ENCODE results near the gene SF3B5.
"Not testable (repeated sequence)": the region's sequence is repeated elsewhere in the genome, so short reads cannot be mapped to it uniquely, and the experiment has no call there.

Gene SF3B5

DNA sequence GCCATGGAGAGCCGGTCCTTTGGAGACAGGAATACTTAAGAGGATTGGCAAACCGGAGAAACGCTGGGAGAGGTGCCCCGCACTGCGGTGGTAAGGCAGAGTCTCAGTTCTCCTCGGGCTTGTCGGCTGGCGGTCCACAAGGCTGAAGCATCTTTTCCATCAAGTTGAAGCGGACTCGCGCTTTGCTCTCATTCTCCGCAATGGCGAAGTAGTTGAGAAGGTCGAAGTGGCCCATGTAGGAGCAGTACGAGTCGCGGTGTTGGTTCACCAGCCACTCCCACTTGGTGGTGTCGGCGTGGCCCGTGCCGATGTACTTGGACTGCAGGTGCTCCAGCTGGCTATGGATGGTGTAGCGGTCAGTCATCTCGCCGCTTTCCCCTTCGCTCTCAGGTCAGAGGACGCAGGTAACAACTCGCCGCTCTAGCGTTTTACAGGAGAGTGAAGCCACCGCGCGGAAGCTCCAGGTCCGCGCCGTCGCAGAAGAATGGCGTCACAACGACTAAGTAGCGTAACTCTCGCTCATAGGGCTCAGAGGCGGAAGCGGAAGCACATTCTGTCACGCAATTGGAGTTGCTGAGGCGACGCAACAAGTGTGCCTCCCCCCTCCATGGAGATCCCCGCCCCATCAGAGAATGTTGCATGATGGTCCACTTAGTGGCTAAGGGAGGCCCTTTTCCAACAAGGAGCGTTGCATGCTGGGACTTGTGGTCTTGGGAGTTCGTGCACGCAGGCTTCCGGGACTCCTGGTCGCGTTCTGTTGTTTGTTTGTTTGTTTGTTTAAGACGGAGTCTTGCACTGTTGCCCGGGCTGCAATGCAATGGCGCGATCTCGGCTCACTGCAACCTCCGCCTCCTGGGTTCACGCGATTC, at the start of gene SF3B5:
Gene SF3B5 (minus strand): TSS at position 440 of the 869 bp plus-strand sequence. CDS start 76 bp downstream, at position 364.
- DNase-seq: peak; percentile 98

DNA sequence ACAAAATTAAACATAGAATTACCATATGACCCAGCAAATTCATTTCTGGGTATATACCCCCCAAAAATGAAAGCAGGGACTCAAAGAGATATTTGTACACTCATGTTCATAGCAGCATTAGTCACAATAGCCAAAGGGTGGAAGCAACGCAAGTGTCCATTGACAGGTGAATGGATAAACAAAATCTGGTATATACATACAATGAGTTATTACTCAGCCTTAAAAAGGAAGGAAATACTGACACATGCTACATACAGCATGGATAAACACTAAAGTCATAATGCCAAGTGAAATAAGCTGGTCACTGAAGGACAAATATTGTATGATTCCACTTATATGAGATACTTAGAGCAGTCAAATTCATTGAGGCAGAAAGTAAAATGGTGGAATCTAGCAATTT, 49.6 kb upstream of the SF3B5 start:
- no peak for DNase-seq

DNA sequence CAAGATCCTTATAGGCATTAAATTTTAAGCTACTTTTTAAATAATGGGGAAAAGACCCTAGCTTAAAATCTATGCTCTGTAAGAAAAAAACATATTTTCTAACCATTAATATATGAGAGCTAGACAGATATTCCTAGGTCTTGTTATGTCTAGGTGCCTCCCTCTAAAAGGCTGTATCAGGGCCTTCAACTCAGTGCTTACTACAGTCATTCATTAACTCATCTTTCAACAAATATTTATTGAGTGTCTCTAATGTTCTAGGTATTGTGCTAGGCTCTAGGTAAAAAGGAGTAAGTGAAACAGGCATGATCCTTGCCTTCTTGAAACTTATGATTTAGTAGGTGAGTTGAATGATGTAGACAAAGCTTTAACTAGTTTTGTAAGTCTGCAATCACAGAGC, 48.5 kb upstream of the SF3B5 start:
- no peak for DNase-seq

DNA sequence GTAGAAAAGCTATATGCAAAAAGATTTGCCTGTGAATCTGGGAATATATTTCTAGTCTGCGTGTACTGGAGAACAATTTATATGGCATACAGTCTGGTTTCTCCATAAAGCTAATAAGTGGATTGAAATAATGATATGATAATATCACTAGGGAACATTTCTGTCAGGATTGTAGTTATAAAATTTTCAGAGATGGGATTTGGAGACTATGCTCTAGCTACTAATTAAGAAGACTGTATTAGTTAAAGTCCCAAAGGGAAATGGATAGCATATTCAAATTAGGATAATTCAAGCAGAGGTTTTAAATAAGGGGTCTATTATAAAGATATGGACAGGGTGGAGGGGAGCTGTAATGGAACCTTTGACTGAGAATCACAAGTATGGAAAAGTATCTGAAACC, 47.7 kb upstream of the SF3B5 start:
- no peak for DNase-seq

DNA sequence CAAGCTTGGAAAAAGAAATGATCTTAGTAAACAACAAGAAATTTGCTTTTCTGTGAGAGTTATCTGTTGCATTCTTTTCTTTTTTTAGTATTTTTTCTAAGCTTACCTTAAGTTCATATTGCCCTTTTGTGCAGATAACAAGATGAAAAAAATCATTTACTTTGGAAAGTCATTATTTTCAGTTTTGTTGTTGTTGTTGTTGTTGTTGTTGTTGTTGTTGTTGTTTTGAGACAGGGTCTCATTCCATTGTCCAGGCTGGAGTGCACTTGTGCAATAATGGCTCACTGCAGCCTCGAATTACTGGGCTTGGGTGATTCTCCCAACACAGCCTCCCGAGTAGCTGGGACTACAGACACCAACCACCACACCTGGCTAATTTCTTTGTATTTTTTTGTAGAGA, 46.1 kb upstream of the SF3B5 start:
- no peak for DNase-seq

DNA sequence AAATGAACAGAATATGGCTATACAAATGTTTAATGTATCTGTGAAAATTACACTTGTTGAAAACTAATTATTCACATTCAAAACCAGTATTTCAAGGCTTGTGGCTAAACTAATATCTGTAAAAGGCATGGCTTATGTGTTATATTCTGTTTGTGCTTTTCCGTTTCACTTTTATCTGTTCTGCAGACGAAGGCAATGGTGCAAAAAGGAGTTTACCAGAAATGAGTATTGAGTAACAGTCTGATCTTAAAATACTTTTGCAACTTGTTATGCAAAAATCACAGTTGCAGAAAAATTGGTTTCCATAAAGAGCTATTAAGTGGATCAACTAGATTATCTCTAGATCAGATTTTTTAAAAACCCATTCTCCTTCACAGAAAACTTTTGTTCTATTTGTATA, 45.5 kb upstream of the SF3B5 start:
- DNase-seq: no peak

DNA sequence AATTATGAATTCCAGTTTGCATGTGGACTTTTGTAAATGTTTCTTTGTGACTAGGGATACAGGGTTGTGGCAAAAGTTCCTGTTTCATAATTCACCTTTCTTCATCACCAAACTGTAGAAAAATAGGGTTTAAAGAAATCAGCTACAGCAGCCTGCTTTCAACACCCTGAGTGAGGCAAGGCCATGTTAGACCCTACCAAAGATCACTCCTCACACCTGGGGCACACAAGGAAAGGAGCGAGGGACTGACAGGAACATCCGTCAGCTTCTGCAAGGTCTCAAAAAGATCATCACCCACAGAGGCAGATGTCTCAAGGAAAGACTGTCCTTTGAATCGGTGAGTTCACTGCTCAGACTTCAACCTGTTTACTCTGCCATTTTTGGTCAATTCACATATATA, 44.4 kb upstream of the SF3B5 start:
- DNase-seq: no peak

DNA sequence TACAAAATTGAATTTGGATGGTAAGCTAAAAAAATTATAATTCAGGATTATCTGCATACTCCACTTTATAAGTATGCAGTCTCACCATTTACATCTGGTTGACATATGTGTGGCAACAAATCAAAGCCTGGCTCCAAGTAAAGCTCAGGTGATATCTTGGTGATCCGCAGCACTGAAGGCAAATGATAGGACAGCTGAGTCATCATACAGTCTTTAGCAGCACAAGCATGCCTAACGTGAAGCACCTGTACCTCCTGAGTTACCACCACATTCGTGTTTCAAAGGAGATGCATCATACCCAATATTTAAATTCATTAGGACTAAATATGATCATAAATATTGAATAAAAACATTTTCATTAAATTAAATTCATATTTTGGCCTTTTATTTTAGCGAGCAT, 43.2 kb upstream of the SF3B5 start:
- no peak for DNase-seq

DNA sequence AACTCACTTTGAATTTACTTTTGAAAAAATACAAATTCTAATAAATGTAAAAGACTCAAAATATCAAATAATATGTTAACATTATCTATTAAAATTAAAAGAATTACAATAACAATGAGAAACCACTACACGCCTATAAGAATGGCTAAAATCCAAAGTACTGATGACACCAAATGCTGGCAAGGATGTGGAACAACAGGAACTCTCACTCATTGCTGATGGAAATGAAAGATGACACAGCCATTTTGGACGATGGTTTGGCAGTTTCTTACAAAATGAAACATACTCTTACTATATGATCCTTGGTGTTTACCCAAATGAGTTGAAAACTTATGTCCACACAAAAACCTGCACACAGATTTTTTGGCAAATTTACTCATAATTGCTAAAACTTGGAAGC, 39.4 kb upstream of the SF3B5 start:
- no peak for DNase-seq

DNA sequence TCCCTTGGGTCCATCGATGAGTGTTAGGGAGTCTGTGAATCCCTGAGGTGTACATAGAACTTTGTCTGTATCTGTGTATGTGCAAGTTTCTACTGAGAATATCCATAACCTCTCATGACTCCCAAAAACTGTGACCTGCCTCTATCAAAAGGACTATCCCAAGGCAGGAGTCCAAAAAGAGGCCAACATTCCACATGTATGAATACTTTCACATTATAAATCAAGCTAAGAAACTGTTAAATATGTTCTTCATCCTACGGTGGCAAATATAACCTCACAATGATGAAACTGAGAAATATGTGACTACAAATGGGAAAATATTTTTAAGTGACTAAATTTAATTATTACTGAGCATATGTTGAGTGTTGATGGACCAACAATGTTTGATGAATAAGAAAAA, 38.8 kb upstream of the SF3B5 start:
- no peak for DNase-seq

DNA sequence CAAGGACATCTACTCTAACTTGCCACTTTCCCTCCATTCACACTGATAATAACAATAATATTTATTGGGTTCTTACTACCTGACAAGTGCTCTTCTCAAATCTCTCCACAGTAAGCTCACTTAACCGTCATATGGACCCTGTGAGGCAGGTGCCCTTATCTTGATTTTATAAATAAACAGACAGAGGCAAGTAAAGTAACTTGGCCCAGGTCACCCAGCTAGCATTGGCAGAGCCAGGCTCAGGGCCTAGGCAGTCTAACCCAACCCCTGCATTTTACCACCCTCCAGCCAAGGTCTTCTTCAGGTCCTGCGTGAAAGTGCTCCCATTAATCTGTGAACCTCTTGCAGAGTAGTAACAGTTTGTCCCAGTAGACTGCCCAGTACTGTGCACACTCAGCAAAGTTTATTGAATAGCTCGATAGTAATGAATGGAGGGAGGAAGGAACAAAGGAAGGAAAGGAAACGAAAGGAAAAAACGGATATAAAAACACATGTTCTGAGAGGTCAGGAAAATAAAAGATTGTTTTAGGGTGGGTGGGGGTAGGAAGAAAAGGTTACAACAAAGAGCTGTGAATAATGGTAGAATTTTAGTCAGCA, 38.0 kb upstream of the SF3B5 start:
- no peak for DNase-seq

DNA sequence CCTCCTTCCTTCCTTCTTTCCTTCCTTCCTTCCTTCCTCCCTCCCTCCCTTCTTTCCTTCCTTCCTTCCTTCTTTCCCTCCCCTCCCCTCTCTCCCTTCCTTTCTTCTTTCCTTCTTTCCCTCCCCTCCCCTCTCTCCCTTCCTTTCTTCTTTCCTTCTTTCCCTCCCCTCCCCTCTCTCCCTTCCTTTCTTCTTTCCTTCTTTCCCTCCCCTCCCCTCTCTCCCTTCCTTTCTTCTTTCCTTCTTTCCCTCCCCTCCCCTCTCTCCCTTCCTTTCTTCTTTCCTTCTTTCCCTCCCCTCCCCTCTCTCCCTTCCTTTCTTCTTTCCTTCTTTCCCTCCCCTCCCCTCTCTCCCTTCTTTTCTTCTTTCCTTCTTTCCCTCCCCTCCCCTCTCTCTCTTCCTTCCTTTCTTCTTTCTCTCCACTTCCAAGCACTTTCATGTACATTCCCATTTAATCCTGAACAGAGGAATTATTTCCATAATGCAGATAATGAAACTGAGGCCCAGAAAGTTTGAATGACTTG, 36.9 kb upstream of the SF3B5 start:
- DNase-seq: not testable (repeated sequence)

DNA sequence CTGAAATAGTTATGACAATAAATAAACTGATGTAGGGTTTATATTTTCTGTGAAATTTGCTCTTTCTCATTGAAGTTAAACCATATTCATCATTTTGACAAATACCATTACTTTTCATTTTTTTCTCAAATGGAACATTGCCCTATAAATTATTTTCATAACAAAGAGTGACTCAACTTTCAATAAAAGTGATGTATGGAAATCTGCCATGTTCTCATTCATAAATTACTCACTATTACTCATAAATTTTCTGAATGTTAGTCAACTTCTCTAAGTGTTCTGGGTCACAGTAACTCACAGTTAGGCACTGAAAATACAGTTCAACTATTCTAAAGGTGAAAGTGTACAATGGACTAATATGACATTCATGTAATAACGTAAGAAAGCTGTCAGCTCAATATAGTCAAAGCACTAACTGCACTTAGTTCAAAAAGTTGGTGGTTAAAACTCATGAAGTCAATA, 35.9 kb upstream of the SF3B5 start:
- no peak for DNase-seq

DNA sequence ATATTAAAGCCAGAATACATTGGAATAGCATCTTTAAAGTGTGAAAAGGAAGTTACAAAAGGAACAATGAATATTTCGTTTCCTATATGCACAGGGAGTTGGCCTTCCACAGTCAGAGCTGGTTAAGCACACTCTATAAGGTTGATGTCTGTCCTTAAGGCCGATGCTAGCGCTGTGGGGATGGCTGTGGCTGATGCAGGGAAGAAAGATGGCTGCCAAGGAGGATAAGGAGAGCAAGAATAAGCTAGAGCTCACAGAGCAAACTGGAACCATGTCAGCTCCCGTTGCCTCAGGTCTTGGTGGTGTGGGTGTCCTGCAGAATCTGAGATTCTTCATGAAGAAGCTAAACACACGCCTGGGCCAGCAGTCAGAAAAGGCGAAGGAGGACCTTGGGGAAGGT, 34.1 kb upstream of the SF3B5 start:
- DNase-seq: no peak

DNA sequence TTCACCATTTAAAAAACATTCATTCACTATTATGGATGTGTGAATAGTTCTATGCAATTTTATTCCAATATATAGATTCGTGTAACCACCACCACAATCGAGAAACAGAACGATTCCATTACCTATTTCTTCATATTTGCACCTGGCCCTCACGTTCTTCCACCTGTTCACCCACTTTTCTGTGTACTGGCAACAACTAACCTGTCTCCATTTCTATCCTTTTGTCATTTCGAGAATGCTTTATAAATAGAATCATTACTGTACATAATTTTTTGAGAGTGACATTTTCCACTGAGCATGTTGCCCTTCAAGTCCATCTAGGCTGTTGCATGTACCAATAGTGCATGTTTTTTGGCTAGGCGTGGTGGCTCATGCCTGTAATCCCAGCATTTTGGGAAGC, 31.7 kb upstream of the SF3B5 start:
- no peak for DNase-seq

DNA sequence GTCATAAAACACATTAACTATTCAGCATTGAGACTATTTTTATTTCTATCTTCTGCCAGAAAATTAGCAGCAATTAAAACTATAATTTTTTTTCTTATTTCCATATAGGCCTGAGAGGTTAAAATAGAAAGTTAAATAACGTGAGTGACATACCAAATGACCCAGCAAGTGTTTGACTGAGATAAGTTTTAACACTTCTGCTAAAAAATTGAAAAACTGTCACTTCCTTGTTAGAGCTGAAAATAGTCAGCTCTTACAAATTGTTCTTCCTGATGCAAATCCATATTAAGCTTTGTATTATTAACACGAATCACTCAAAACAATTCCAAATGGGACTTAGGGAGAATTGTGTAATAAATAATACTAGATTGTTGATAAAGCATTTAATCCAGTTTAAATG, 28.5 kb upstream of the SF3B5 start:
- no peak for DNase-seq

DNA sequence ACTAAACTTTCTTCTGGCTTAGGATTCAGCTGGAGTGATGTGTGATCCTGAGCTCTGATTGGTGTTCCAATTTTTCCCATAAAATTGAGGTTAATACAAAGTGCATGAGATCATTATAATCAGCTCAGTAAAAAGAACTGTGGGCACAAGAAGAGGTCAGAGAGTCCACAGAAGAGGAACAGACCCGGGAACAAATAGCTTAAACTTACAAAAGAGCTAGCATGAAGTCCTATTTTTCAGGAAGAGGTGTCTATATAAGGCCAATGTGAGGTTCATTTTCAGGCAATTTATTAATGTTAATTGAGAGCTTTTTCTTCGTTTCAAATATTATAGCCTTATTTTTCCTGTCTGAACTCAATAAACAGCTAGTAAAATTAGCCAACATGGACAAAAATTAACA, 28.0 kb upstream of the SF3B5 start:
- no peak for DNase-seq

DNA sequence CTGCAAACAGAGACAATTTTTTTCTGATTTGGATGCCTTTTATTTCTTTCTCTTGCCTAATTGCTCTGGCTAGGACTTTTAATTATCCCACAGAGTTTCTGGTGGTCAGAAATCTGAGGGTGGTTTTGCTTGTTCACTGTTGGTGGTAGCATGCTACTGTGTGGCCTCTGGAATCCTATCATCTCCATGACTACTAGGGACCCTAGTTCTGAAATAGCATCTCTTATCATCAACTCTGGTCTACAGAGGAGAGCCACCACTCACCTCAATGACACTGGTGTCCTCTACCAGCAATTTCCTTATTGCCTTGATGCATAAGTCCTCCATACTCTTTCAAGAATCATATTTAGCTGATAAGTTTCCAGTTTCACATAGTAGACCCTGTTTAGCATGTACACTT, 27.5 kb upstream of the SF3B5 start:
- no peak for DNase-seq

DNA sequence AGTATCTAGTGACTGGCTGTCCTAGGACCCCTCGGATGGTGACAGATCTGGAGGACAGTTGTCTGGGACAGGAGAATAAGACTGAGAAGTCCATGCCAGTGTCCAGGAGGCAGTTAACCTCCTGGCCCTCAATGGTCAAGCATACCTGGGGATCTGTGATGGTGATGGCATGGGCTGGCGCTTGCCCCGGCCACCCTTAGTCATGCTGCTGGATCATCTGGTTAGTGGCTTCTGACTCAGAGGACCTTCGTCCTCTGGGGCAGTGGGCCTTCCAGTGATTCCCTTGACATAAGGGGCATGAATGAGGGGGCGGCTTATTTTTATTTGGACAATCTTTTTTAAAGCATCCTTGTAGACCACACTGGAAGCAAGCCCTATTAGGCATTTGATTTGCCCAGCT, 24.0 kb upstream of the SF3B5 start:
- DNase-seq: no peak

DNA sequence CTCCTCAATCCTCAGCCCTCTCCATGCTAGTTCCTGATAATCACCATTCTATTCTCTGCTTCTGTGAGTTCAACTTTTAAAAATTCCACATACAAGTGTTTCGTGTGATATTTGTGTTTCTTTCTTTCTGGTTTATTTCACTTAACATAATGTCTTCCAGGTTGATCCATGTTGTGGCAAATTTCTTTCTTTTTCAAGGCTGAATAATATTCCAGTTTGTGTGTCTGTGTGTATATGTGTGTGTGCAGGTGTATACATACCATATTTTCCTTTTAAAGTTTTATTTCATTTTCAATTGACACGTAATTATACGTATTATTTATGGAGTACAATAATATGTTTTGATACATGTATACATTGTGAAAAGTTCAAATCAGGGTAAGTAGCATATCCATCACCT, 19.8 kb upstream of the SF3B5 start:
- DNase-seq: no peak

DNA sequence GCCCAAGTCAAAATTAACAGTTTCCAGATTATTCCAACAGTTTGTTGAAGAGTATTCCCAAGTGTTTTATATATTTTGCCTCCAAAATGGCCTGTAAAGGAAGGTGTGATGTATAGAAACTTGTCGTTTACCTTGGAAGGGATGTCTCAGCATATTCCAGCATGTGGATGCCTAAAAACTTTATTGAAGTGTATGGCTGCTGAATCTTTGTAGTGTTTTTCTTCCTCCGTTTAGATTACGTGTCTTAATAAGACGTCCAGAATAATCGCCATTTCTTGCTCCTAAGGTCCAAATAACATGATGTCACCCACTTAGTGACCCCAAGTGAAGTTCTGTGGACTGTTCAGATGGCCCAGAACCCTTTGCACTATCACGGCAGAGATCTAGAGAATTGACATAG, 18.0 kb upstream of the SF3B5 start:
- no peak for DNase-seq

DNA sequence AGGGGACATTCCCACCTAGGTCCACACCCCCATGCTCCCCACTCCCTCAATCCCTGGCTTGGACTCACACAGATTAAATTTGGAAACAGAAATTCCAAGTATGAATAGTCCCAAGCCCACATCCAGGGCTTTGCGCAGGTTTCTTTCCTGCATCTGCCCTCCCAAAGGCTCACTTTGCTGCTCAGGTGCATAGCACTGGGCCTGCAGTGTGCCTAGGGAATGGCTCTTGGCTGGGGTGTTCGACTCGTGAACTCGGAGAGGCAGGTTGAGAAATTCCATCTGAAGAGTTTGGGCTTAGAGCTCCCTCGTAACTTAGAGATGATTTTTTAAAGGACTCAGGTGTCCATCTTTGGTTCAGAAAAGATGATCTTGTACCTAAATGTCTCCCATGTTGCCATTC, 14.8 kb upstream of the SF3B5 start:
- no peak for DNase-seq

DNA sequence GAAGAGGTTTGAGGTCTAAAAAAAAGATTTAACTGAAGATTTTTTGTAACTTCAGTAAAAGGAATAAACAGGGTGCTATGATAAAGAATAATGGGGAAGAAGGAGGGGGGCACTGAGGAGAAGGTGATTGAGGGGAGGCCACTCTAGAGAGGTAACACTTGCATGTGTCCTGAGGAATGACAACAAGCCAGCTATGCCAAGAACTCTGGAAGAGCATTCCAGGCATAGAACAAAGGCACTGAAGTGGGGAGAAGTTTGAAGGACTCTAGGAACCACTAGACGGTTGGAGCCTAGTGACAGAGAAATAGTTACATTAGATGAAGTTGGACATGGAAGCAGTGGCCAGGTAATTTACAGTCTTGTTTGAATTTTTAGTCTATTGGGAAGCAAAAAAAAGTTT, 10.8 kb upstream of the SF3B5 start:
- no peak for DNase-seq

DNA sequence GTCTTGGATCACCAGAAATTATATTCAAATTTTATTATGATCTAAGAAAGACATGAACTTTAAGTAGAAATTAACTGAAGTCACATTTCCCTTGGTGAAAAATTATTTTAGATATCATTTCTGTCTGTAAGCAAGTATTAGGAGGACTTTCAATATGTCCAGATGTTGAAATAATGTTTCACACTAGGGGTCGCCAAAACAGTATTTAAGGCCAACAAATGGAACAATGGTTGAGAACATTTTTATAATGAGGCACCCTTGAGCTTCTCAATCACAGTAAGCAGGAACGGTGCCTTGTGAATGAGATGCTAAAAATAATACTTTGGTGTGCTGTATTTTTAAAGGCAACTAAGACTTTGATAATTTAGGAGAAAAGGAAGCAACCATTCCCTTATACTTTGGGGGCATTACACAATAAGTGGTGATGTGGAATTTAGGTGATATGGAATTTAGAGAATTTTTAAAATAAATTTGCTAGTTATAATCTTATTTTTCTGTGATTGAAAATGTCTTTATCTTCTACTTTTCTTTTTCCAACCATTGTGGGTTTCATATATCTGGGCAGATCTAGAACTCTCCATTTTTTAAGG, 9.6 kb upstream of the SF3B5 start:
- DNase-seq: no peak
